Melanocyte of skin (primary cell): ENCODE results near the gene SMIM17. TPM values are rescaled to one million over a fixed set of nuclear protein-coding genes. Genes with fewer than 3 reads are reported as not detected.

Experiments
- total RNA-seq, 2 donors: library from RNA; depleted of rRNA; stranded (reverse); fragments of >200 nt; gene quantifications; 2 replicates each; pipeline ENCODE4 v1.2.3, GENCODE V29; 2012

The SMIM17 gene
- total RNA-seq: not detected

GRCh38 chr19:56642711-56643459 lies at the start of gene SMIM17:
Gene SMIM17, plus strand, starts transcription at chr19:56643159. Its CDS starts 2,509 bp downstream, at chr19:56645668.

GRCh38 chr19:56594783-56595547 lies 48.0 kb upstream of the SMIM17 start, which contains the start of gene ZNF71:
Gene ZNF71, plus strand, starts transcription at chr19:56595302. Its CDS starts 6,257 bp downstream, at chr19:56601559.

GRCh38 chr19:56671613-56671994 lies 28.6 kb downstream of the SMIM17 start, which contains the start of gene ZNF835:
Gene ZNF835, minus strand, starts transcription at chr19:56671757. Its CDS starts 6,559 bp downstream, at chr19:56665198.

Other genes starting within 250 kb of the SMIM17 start
- 1 to 10 TPM; 2.0 to 4.5 TPM for gene ZNF582, start 249.6 kb upstream of the SMIM17 start, total RNA-seq
- 1 to 10 TPM; 3.7 to 4.8 TPM for gene ZNF583, start 238.8 kb upstream of the SMIM17 start, total RNA-seq
- 1 to 10 TPM; 3.3 to 5.5 TPM for gene ZNF667, start 165.8 kb upstream of the SMIM17 start, total RNA-seq
- gene ZNF471, start 135.3 kb upstream of the SMIM17 start, total RNA-seq: 1 to 10 TPM; 1.7 to 3.1 TPM
- 1 to 10 TPM; 7.7 to 8.6 TPM for gene ZFP28, start 104.2 kb upstream of the SMIM17 start, total RNA-seq
- 1 to 10 TPM; 2.0 to 2.4 TPM for gene ZNF470, start 75.7 kb upstream of the SMIM17 start, total RNA-seq
- gene ZNF71, start 47.9 kb upstream of the SMIM17 start, total RNA-seq: 10 to 100 TPM in 1 of 2 donors, 1 to 10 TPM in 1; 8.7 to 11.4 TPM
- under 1 TPM; under 0.01 to 0.69 TPM for gene ZNF835, start 28.6 kb downstream of the SMIM17 start, total RNA-seq
- gene PEG3, start 197.6 kb downstream of the SMIM17 start, total RNA-seq: 1 to 10 TPM in 1 of 2 donors, under 1 TPM in 1; under 0.01 to 1.4 TPM
- not detected for gene ZIM2, start 197.6 kb downstream of the SMIM17 start, total RNA-seq